WERI-Rb-1 (cell line): ENCODE results near the gene OR8G5.

Experiments
- DNase-seq: peaks from one replicate; pipeline ENCODE4 v3.0.0-alpha.2; 2020
- H3K27ac ChIP-seq: fragments of 250-450 bp; sonication (Bioruptor Pico); 2 replicates; pipeline ENCODE4 v1.5.1; 2020; ENCODE audit warnings: mild to moderate bottlenecking, moderate library complexity
- H3K27me3 ChIP-seq: fragments of 250-450 bp; sonication (Bioruptor Pico); 2 replicates; pipeline ENCODE4 v1.5.1; 2021; ENCODE audit warnings: mild to moderate bottlenecking, low read depth, moderate library complexity; ENCODE audit not compliant: insufficient read depth, severe bottlenecking
- H3K36me3 ChIP-seq: fragments of 250-450 bp; sonication (Bioruptor Pico); 2 replicates; pipeline ENCODE4 v1.5.1; 2020; ENCODE audit warnings: mild to moderate bottlenecking, moderate library complexity
- H3K4me3 ChIP-seq: 2 replicates; pipeline ENCODE4 v1.5.1; 2011; ENCODE audit warnings: low read depth, mild to moderate bottlenecking, control low read depth, low read length
- H3K9me3 ChIP-seq: fragments of 250-450 bp; sonication (Bioruptor Pico); 2 replicates; pipeline ENCODE4 v1.5.1; 2021; ENCODE audit warnings: mild to moderate bottlenecking, moderate library complexity; ENCODE audit not compliant: severe bottlenecking
- CTCF ChIP-seq: IDR thresholded peaks from 2 replicates; pipeline ENCODE4 v1.5.1; 2011; ENCODE audit warnings: low read depth, mild to moderate bottlenecking, control low read depth, inconsistent platforms, low read length

OR8G5 gene

GRCh38 chr11:124313131-124313530, 57.0 kb downstream of the OR8G5 start:
- TF ChIP-seq CTCF: no peak
- no peaks in the 10 kb centered on the region for H3K9me3 ChIP-seq
- no peak for DNase-seq
- H3K36me3 ChIP-seq: no peaks in the 10 kb centered on the region
- no peak overlapping the region for H3K4me3 ChIP-seq
- no peaks in the 10 kb centered on the region for H3K27me3 ChIP-seq
- no peak overlapping the region for H3K27ac ChIP-seq

GRCh38 chr11:124313849-124314248, 57.7 kb downstream of the OR8G5 start, which contains the start of gene OR8D1:
TSS of gene OR8D1 (minus strand) at chr11:124313949. CDS start at chr11:124310766, 3,183 bp downstream.
- H3K36me3 ChIP-seq: no peaks in the 10 kb centered on the region
- no peaks in the 10 kb centered on the region for H3K27me3 ChIP-seq
- no peak within 1 kb of the TSS for H3K27ac ChIP-seq
- no peak for DNase-seq
- no peak within 1 kb of the TSS for H3K4me3 ChIP-seq
- H3K9me3 ChIP-seq: no peaks in the 10 kb centered on the region
- TF ChIP-seq CTCF: no peak

- no peak for TF ChIP-seq CTCF
- no peak for DNase-seq
- Histone ChIP-seq H3K9me3 (no peaks in the 10 kb centered on the region), H3K36me3 (no peaks in the 10 kb centered on the region), H3K27ac (no peak overlapping the region), H3K27me3 (no peaks in the 10 kb centered on the region), H3K4me3 (no peak overlapping the region)
Measured at GRCh38 chr11:124315052-124315451, 58.9 kb downstream of the OR8G5 start.
